Spleen (tissue), 11 donors: ENCODE measurements around the gene AK8. TPM values are rescaled to one million over a fixed set of nuclear protein-coding genes. Genes with fewer than 3 reads are reported as not detected.
A peak's percentile ranks its signal among the peaks of the same experiment; 100 is the strongest.

ENCODE experiments used
- DNase-seq: peaks from one replicate; pipeline ENCODE4 v3.0.0-alpha.2; 2020
- H3K27ac ChIP-seq, 8 donors: fragments of 200-600 bp; sonication (generic) in 7 of 8; 1 replicate in 4 of 8; 2 replicates in 4 of 8; pipeline versions ENCODE4 v1.5.0 to v1.8.0; 2016 to 2021; ENCODE audit warnings: inconsistent platforms in 4 of 8, mild to moderate bottlenecking in 4 of 8, moderate library complexity in 1 of 8
- H3K27me3 ChIP-seq, 7 donors: fragments of 200-600 bp; sonication (generic) in 6 of 7; replicated peaks in 1 of 7; 1 replicate in 4 of 7; 2 replicates in 3 of 7; pipeline versions ENCODE4 v1.5.0 to v1.8.0; 2016 to 2021; ENCODE audit warnings: inconsistent platforms in 3 of 7, mild to moderate bottlenecking in 1 of 7
- H3K36me3 ChIP-seq, 6 donors: fragments of 200-600 bp; sonication (generic) in 5 of 6; 1 replicate in 4 of 6; 2 replicates in 2 of 6; pipeline versions ENCODE4 v1.5.0 to v1.8.0; 2016 to 2021; ENCODE audit warnings: inconsistent platforms in 2 of 6
- H3K4me1 ChIP-seq, 6 donors: fragments of 200-600 bp; sonication (generic) in 5 of 6; 1 replicate in 3 of 6; 2 replicates in 3 of 6; pipeline versions ENCODE4 v1.5.0 to v1.8.0; 2016 to 2021; ENCODE audit warnings: inconsistent platforms in 3 of 6
- H3K4me3 ChIP-seq, 8 donors: fragments of 200-600 bp; sonication (generic) in 7 of 8; 1 replicate in 4 of 8; 2 replicates in 4 of 8; pipeline versions ENCODE4 v1.5.0 to v1.8.0; 2016 to 2021; ENCODE audit warnings: inconsistent platforms in 4 of 8, mild to moderate bottlenecking in 4 of 8, moderate library complexity in 2 of 8
- H3K9me3 ChIP-seq, 8 donors: fragments of 200-600 bp; sonication (generic) in 7 of 8; 1 replicate in 4 of 8; 2 replicates in 4 of 8; pipeline versions ENCODE4 v1.5.0 to v1.8.0; 2016 to 2021; ENCODE audit warnings: inconsistent platforms in 4 of 8
- CTCF ChIP-seq, 11 experiments: fragments of 200-600 bp in 7 of 11; fragments of 450-650 bp in 4 of 11; sonication (generic) in 4 of 11; IDR thresholded peaks in 8 of 11; conservative IDR thresholded peaks in 3 of 11; 1 replicate in 7 of 11; 2 replicates in 4 of 11; pipeline versions ENCODE4 v1.4.0 to v1.8.0; 2016 to 2021; ENCODE audit warnings: antibody characterized with exemption in 11 of 11, inconsistent platforms in 4 of 11, mild to moderate bottlenecking in 1 of 11
- POLR2A ChIP-seq, 3 donors: fragments of 450-650 bp; IDR thresholded peaks; one replicate each; pipeline ENCODE4 v1.5.1; 2017; ENCODE audit warnings: antibody characterized with exemption in 3 of 3, mild to moderate bottlenecking in 1 of 3
- POLR2AphosphoS5 ChIP-seq, 3 donors: sonication (generic); formaldehyde crosslinking; IDR thresholded peaks; one replicate each; pipeline ENCODE4 v1.5.1; 2017; ENCODE audit warnings: antibody characterized with exemption in 3 of 3
- whole genome bisulfite sequencing, 5 donors: extraction: QIAGEN DNeasy Blood & Tissue Kit in 3 of 5; methylation state at CpG; one replicate each; pipeline versions ENCODE4 v1.1.5 to v1.1.7; 2013 to 2018; 5-methylcytosine and 5-hydroxymethylcytosine counted together
- intact Hi-C: fragments of 100-400 bp; cut with DNase I; formaldehyde crosslinking; loops from one replicate; pipeline ENCODE4 v1.15.0; 2023; ENCODE audit warnings: low total_unique reads
- polyA plus RNA-seq, 3 donors: library from polyadenylated mRNA; stranded (reverse); fragments of 200-250 nt; gene quantifications; one replicate each; pipeline ENCODE4 v1.2.1, GENCODE V29; 2013
- total RNA-seq, 7 donors: library from RNA; depleted of rRNA in 3 of 7; stranded (reverse); fragments of >200 nt in 3 of 7; fragmentation: NEBNext Ultra II Directional in 4 of 7; extraction: Animal tissue kit (Norgen Biotek cat#: 25700) in 4 of 7; gene quantifications; one replicate each; pipeline versions ENCODE4 v1.1.0 to v1.2.1, GENCODE V29; 2016 to 2021
- donor health status: healthy with polysubstance abuse.
- donor health status: DM: no; HTN: no; CAD: no; lungs with moderate emphysema.
- donor health status: DM: no; HTN: no; CAD: no.
- donor health status: Bipolar disorder and iron deficiency.
- donor health status: healthy.
- donor health status: DM: no; HTN: no; CAD: no.
- donor health status: DM: yes; HTN: yes; CAD: no.

Gene AK8
- total and polyA plus RNA-seq, 10 donors, result 0.22 to 1.8 (median 0.93) TPM

GRCh38 chr9:132726576-132727130, 151.4 kb downstream of the AK8 start:
- peak; percentile 13 for DNase-seq
- no peaks in the 10 kb centered on the region for H3K4me1 ChIP-seq
- intact Hi-C loops, result no loop called here
- H3K27me3 ChIP-seq, result peaks cover 0 to 26% (median 0%) of the 10 kb centered on the region in 7 donors
- H3K9me3 ChIP-seq, result no peaks in the 10 kb centered on the region
- no peak overlapping the region for H3K4me3 ChIP-seq
- 52 to 63% (median 56%) methylated on average over 8 of the region's 8 CpGs for WGBS, 5 donors
- H3K27ac ChIP-seq, result no peak overlapping the region
- H3K36me3 ChIP-seq, result no peaks in the 10 kb centered on the region
- TF ChIP-seq POLR2AphosphoS5 (IDR thresholded peaks at IDR 0.05), result no peak
- no peak for TF ChIP-seq CTCF (IDR thresholded peaks at IDR 0.05 in 8 of 11, conservative IDR thresholded peaks at IDR 0.05 in 3 of 11)
- TF ChIP-seq POLR2A (IDR thresholded peaks at IDR 0.05), result no peak

- Histone ChIP-seq H3K27me3 (peaks cover 0 to 37% (median 0%) of the 10 kb centered on the region in 7 donors), H3K36me3 (no peaks in the 10 kb centered on the region), H3K4me1 (no peaks in the 10 kb centered on the region), H3K9me3 (no peaks in the 10 kb centered on the region), H3K27ac (no peak overlapping the region), H3K4me3 (no peak overlapping the region)
- intact Hi-C loops, result no loop called here
- TF ChIP-seq POLR2AphosphoS5 (IDR thresholded peaks at IDR 0.05) (no peak), POLR2A (IDR thresholded peaks at IDR 0.05) (no peak), CTCF (IDR thresholded peaks at IDR 0.05 in 8 of 11, conservative IDR thresholded peaks at IDR 0.05 in 3 of 11) (no peak)
- WGBS, 5 donors, result 90 to 95% (median 93%) methylated on average over 10 to 13 of the region's 13 CpGs
- DNase-seq, result no peak
These were observed 152.8 kb downstream of the AK8 start for GRCh38 chr9:132725306-132725705.

GRCh38 chr9:132723809-132724208, 154.3 kb downstream of the AK8 start:
- TF ChIP-seq POLR2A (IDR thresholded peaks at IDR 0.05), result no peak
- TF ChIP-seq POLR2AphosphoS5 (IDR thresholded peaks at IDR 0.05), result no peak
- no peak for TF ChIP-seq CTCF (IDR thresholded peaks at IDR 0.05 in 8 of 11, conservative IDR thresholded peaks at IDR 0.05 in 3 of 11)
- Histone ChIP-seq H3K4me1 (no peaks in the 10 kb centered on the region), H3K9me3 (no peaks in the 10 kb centered on the region), H3K27ac (no peak overlapping the region), H3K27me3 (peaks cover 0 to 52% (median 0%) of the 10 kb centered on the region in 7 donors), H3K4me3 (no peak overlapping the region), H3K36me3 (no peaks in the 10 kb centered on the region)
- DNase-seq, result no peak
- 74 to 90% (median 84%) methylated on average over 1 to 4 of the region's 4 CpGs for WGBS, 5 donors
- intact Hi-C loops, result no loop called here

- intact Hi-C loops, result no loop called here
- peaks cover 0 to 55% (median 0%) of the 10 kb centered on the region in 7 donors for H3K27me3 ChIP-seq
- H3K36me3 ChIP-seq, result no peaks in the 10 kb centered on the region
- H3K27ac ChIP-seq, result no peak overlapping the region
- 81 to 91% (median 91%) methylated on average over 12 to 16 of the region's 16 CpGs for WGBS, 5 donors
- peak; percentile 61 for DNase-seq
- no peaks in the 10 kb centered on the region for H3K9me3 ChIP-seq
- H3K4me1 ChIP-seq, result no peaks in the 10 kb centered on the region
- no peak overlapping the region for H3K4me3 ChIP-seq
- TF ChIP-seq CTCF (IDR thresholded peaks at IDR 0.05 in 8 of 11, conservative IDR thresholded peaks at IDR 0.05 in 3 of 11), result no peak
- no peak for TF ChIP-seq POLR2A (IDR thresholded peaks at IDR 0.05)
- TF ChIP-seq POLR2AphosphoS5 (IDR thresholded peaks at IDR 0.05), result no peak
These were observed 155.5 kb downstream of the AK8 start for GRCh38 chr9:132722564-132723065.
